ENCODE data around the gene LIMK2. TPM values are rescaled to one million over a fixed set of nuclear protein-coding genes. Genes with fewer than 3 reads are reported as not detected.

LIMK2 gene
- total RNA-seq, 1 experiment from 2014 or later, result 42.5 TPM

GRCh38 chr22:31218565-31219262 lies 6.6 kb downstream of the LIMK2 start:
- Histone ChIP-seq H3K36me3 (ENCODE audit: low read depth) (no peaks in the 10 kb centered on the region), H3K4me1 (replicated peaks; ENCODE audit: insufficient read depth) (no peaks in the 10 kb centered on the region), H3K27ac (no peak overlapping the region), H3K9me2 (ENCODE audit: insufficient read depth) (no peaks in the 10 kb centered on the region), H3F3A (ENCODE audit: insufficient read depth, low read depth) (no peaks in the 10 kb centered on the region), H3K9me3 (ENCODE audit: insufficient read depth, low read depth) (no peaks in the 10 kb centered on the region), H3K27me3 (ENCODE audit: insufficient read depth, low read depth) (no peaks in the 10 kb centered on the region), H2AFZ (no peak overlapping the region), H3K79me2 (ENCODE audit: low read depth) (no peaks in the 10 kb centered on the region), H3K4me2 (no peak overlapping the region), H3K4me3 (no peak overlapping the region), H4K20me1 (ENCODE audit: insufficient read depth) (no peaks in the 10 kb centered on the region)
- no peak for DNase-seq
- TF ChIP-seq CTCF (conservative IDR thresholded peaks at IDR 0.05), result no peak
- no peak for TF ChIP-seq EZH2 (IDR thresholded peaks at IDR 0.05; ENCODE audit: low read depth)
- BruUV-seq (replicated peaks), result no TSS peak
- intact Hi-C loops (cut with micrococcal nuclease; ENCODE audit: unreplicated experiment), result loop anchor here (10.0 kb wide), 1 partner anchor 114 kb away; the partner anchor contains the start of gene SELENOM
- ChIA-PET POLR2A (ENCODE audit: unreplicated experiment) (interaction anchor here (0.6 kb wide), 1 partner anchor 41 kb away, joined by 5 read pairs; no protein-coding TSS in a partner anchor), CTCF (interaction anchor here (0.6 kb wide), 1 partner anchor 268 kb away, joined by 6 read pairs; no protein-coding TSS in a partner anchor)

GRCh38 chr22:31221084-31221483 lies 9.0 kb downstream of the LIMK2 start:
- intact Hi-C loops (cut with micrococcal nuclease; ENCODE audit: unreplicated experiment), result no loop called here
- Histone ChIP-seq H3K9me2 (ENCODE audit: insufficient read depth) (no peaks in the 10 kb centered on the region), H3K79me2 (ENCODE audit: low read depth) (no peaks in the 10 kb centered on the region), H3K9me3 (ENCODE audit: insufficient read depth, low read depth) (no peaks in the 10 kb centered on the region), H3F3A (ENCODE audit: insufficient read depth, low read depth) (no peaks in the 10 kb centered on the region), H3K36me3 (ENCODE audit: low read depth) (no peaks in the 10 kb centered on the region), H3K27ac (no peak overlapping the region), H3K4me2 (no peak overlapping the region), H2AFZ (no peak overlapping the region), H3K4me3 (no peak overlapping the region), H3K4me1 (replicated peaks; ENCODE audit: insufficient read depth) (no peaks in the 10 kb centered on the region), H3K27me3 (ENCODE audit: insufficient read depth, low read depth) (no peaks in the 10 kb centered on the region), H4K20me1 (ENCODE audit: insufficient read depth) (no peaks in the 10 kb centered on the region)
- CTCF ChIA-PET, result interaction anchor here (0.6 kb wide), 2 partner anchors 97 to 242 kb away, joined by 3 to 6 read pairs; no protein-coding TSS in a partner anchor
- POLR2A ChIA-PET (ENCODE audit: unreplicated experiment), result interaction anchor here (0.7 kb wide), 1 partner anchor 89 kb away, joined by 21 read pairs; no protein-coding TSS in a partner anchor
- no peak for TF ChIP-seq CTCF (conservative IDR thresholded peaks at IDR 0.05)
- no peak for TF ChIP-seq EZH2 (IDR thresholded peaks at IDR 0.05; ENCODE audit: low read depth)
- no TSS peak for BruUV-seq (replicated peaks)
- no peak for DNase-seq

- no peaks in the 10 kb centered on the region for H3K27me3 ChIP-seq (ENCODE audit: insufficient read depth, low read depth)
- H3K36me3 ChIP-seq (ENCODE audit: low read depth), result no peaks in the 10 kb centered on the region
- no peak for DNase-seq
- H4K20me1 ChIP-seq (ENCODE audit: insufficient read depth), result no peaks in the 10 kb centered on the region
- intact Hi-C loops (cut with micrococcal nuclease; ENCODE audit: unreplicated experiment), result no loop called here
- H3F3A ChIP-seq (ENCODE audit: insufficient read depth, low read depth), result no peaks in the 10 kb centered on the region
- no peak overlapping the region for H3K4me2 ChIP-seq
- H3K79me2 ChIP-seq (ENCODE audit: low read depth), result no peaks in the 10 kb centered on the region
- no peaks in the 10 kb centered on the region for H3K9me2 ChIP-seq (ENCODE audit: insufficient read depth)
- ChIA-PET CTCF (no interaction called here), POLR2A (ENCODE audit: unreplicated experiment) (no interaction called here)
- no peak overlapping the region for H3K4me3 ChIP-seq
- no peaks in the 10 kb centered on the region for H3K9me3 ChIP-seq (ENCODE audit: insufficient read depth, low read depth)
- no TSS peak for BruUV-seq (replicated peaks)
- no peaks in the 10 kb centered on the region for H3K4me1 ChIP-seq (replicated peaks; ENCODE audit: insufficient read depth)
- no peak overlapping the region for H2AFZ ChIP-seq
- no peak for TF ChIP-seq EZH2 (IDR thresholded peaks at IDR 0.05; ENCODE audit: low read depth)
- TF ChIP-seq CTCF (conservative IDR thresholded peaks at IDR 0.05), result no peak
- no peak overlapping the region for H3K27ac ChIP-seq
Observed at GRCh38 chr22:31222736-31223135, 10.6 kb downstream of the LIMK2 start.
